HG03103 (cell line): Measurements from ENCODE around the gene ZFTA.
"Not testable (repeated sequence)": the region's sequence is repeated elsewhere in the genome, so short reads cannot be mapped to it uniquely, and the experiment has no call there.

ENCODE experiments used
- ATAC-seq: cut with Tn5 transposase; IDR thresholded peaks from one replicate; pipeline ENCODE4 v1.9.1; 2021; ENCODE audit warnings: low read depth; ENCODE audit not compliant: unreplicated experiment

ZFTA gene

GRCh38 chr11:63768237-63769041 is at the start of gene ZFTA:
ZFTA (minus strand) TSS chr11:63768775; CDS start chr11:63768622, 153 bp downstream.
- peak; percentile 44 for ATAC-seq

- ATAC-seq = no peak
Measured at GRCh38 chr11:63817758-63818498, 49.4 kb upstream of the ZFTA start.

- ATAC-seq = no peak
Measured at GRCh38 chr11:63816732-63817131, 48.2 kb upstream of the ZFTA start.

- no peak for ATAC-seq
Measured at GRCh38 chr11:63816166-63816565, 47.6 kb upstream of the ZFTA start.

- ATAC-seq = no peak
Measured at GRCh38 chr11:63814383-63814736, 45.8 kb upstream of the ZFTA start.

- peak; percentile 24 for ATAC-seq
Measured at GRCh38 chr11:63813563-63814382, 45.2 kb upstream of the ZFTA start.

GRCh38 chr11:63813035-63813562 is 44.5 kb upstream of the ZFTA start, which contains the start of gene SPINDOC:
SPINDOC (plus strand) TSS chr11:63813456; CDS start chr11:63813687, 231 bp downstream.
- peak; percentile 79 for ATAC-seq

- no peak for ATAC-seq
Measured at GRCh38 chr11:63811522-63811921, 42.9 kb upstream of the ZFTA start.

- ATAC-seq = not testable (repeated sequence)
Measured at GRCh38 chr11:63810383-63810782, 41.8 kb upstream of the ZFTA start.

GRCh38 chr11:63805844-63806415 is 37.4 kb upstream of the ZFTA start:
- no peak for ATAC-seq

GRCh38 chr11:63804259-63804658 is 35.7 kb upstream of the ZFTA start:
- no peak for ATAC-seq

- ATAC-seq = no peak
Measured at GRCh38 chr11:63802637-63803414, 34.3 kb upstream of the ZFTA start.

- no peak for ATAC-seq
Measured at GRCh38 chr11:63800921-63801320, 32.3 kb upstream of the ZFTA start.

- no peak for ATAC-seq
Measured at GRCh38 chr11:63795066-63795465, 26.5 kb upstream of the ZFTA start.

GRCh38 chr11:63793161-63793560 is 24.6 kb upstream of the ZFTA start:
- ATAC-seq = no peak

- ATAC-seq = no peak
Measured at GRCh38 chr11:63791495-63792167, 23.1 kb upstream of the ZFTA start.

GRCh38 chr11:63785823-63786222 is 17.2 kb upstream of the ZFTA start:
- ATAC-seq = no peak

GRCh38 chr11:63783925-63784592 is 15.5 kb upstream of the ZFTA start:
- ATAC-seq = no peak

- no peak for ATAC-seq
Measured at GRCh38 chr11:63782749-63783148, 14.2 kb upstream of the ZFTA start.
